ENCODE measurements around the gene CTSE. TPM values are rescaled to one million over a fixed set of nuclear protein-coding genes. Genes with fewer than 3 reads are reported as not detected.

Gene CTSE
- total and polyA plus RNA-seq, 2 of the 8 experiments (the other 6 are each of a cell fraction or from before 2014, with no cell fraction given) = 0.03 TPM; not detected in 1

GRCh38 chr1:206060844-206061243 lies 37.1 kb upstream of the CTSE start:
- Histone ChIP-seq H4K91ac (replicated peaks; ENCODE audit: insufficient read length, low read length) (no peak overlapping the region), H3K36me3 (ENCODE audit: control insufficient read depth in 2 of 4, insufficient read depth in 4 of 4, low read length in 3 of 4) (no peaks in the 10 kb centered on the region), H3K4ac (replicated peaks; ENCODE audit: insufficient read length, low read depth, low read length) (no peak overlapping the region), H2BK12ac (ENCODE audit: low read depth, low read length) (no peak overlapping the region), H4K5ac (ENCODE audit: insufficient read length, low read depth, low read length) (no peak overlapping the region), H3K4me1 (replicated peaks in 1 of 4; ENCODE audit: control insufficient read depth in 3 of 4, insufficient read depth in 4 of 4, low read length in 3 of 4) (no peaks in the 10 kb centered on the region), H2AK5ac (ENCODE audit: low read depth, low read length) (no peak overlapping the region), H3K18ac (ENCODE audit: extremely low read depth, low read length) (no peak overlapping the region), H3K27ac (ENCODE audit: low read depth, low read length) (no peak overlapping the region), H2BK5ac (ENCODE audit: low read depth, low read length) (no peak overlapping the region), H2AFZ (ENCODE audit: low read length) (no peak overlapping the region), H2BK120ac (replicated peaks; ENCODE audit: low read depth, low read length) (no peak overlapping the region), H3K27me3 (replicated peaks in 1 of 4; ENCODE audit: control insufficient read depth in 3 of 4, extremely low read depth in 1 of 4, insufficient read depth in 3 of 4, low read length in 3 of 4) (no peaks in the 10 kb centered on the region), H3K79me2 (ENCODE audit: control insufficient read depth in 1 of 2, insufficient read depth in 2 of 2, low read length in 2 of 2) (no peaks in the 10 kb centered on the region), H3K4me2 (ENCODE audit: insufficient read depth in 1 of 2, low read depth in 2 of 2, low read length in 2 of 2) (no peak overlapping the region), H3K9ac (replicated peaks in 1 of 4; ENCODE audit: extremely low read depth in 1 of 4, low read depth in 3 of 4, low read length in 3 of 4) (no peak overlapping the region), H3K79me1 (ENCODE audit: low read depth, low read length) (no peaks in the 10 kb centered on the region), H4K20me1 (replicated peaks in 1 of 2; ENCODE audit: control insufficient read depth in 1 of 2, insufficient read depth in 2 of 2, low read length in 2 of 2) (no peaks in the 10 kb centered on the region), H3K23ac (ENCODE audit: insufficient read length) (no peak overlapping the region), H3K14ac (ENCODE audit: insufficient read length) (no peak overlapping the region), H2BK20ac (ENCODE audit: low read length) (no peak overlapping the region), H3K56ac (replicated peaks; ENCODE audit: insufficient read length, low read depth, low read length) (no peak overlapping the region), H3K23me2 (ENCODE audit: low read depth, low read length) (no peaks in the 10 kb centered on the region), H3K4me3 (ENCODE audit: extremely low read depth in 1 of 4, insufficient read depth in 2 of 4, low read depth in 3 of 4, low read length in 4 of 4) (no peak overlapping the region), H2BK15ac (ENCODE audit: low read length) (no peak overlapping the region), H3K9me3 (ENCODE audit: insufficient read depth in 2 of 2, low read depth in 1 of 2, low read length in 1 of 2) (peaks cover 8 to 12% of the 10 kb centered on the region in 2 experiments; a peak in 3 of 4 replicates), H4K8ac (ENCODE audit: extremely low read depth, insufficient read depth, low read length) (no peak overlapping the region)
- FAIRE-seq (no peak), DNase-seq (ENCODE audit: low read depth in 1 of 2, low spot score in 2 of 2) (no peak)
- CTCF ChIA-PET (ENCODE audit: partially characterized antibody) = interaction anchor here (1.5 to 2.5 kb wide), 2 partner anchors 46 to 77 kb away, joined by 3 to 13 read pairs; no protein-coding TSS in a partner anchor
- POLR2A ChIA-PET (ENCODE audit: partially characterized antibody) = no interaction called here
- 99% methylated on average over 3 of the region's 3 CpGs; no CpG with 5 or more reads in 1 of the 2 experiments for WGBS, 2 experiments (ENCODE audit: extremely low coverage in 1 of 2, insufficient coverage in 1 of 2, insufficient read length in 1 of 2, insufficient replicate concordance in 2 of 2, low coverage in 1 of 2, low lambda C conversion rate in 2 of 2, missing lambda C conversion rate in 1 of 2)
- TF ChIP-seq RBBP5 (IDR thresholded peaks at IDR 0.05; ENCODE audit: borderline replicate concordance, low read depth, low read length) (no peak), NRF1 (IDR thresholded peaks at IDR 0.05; ENCODE audit: low read depth, low read length) (no peak), SIX5 (IDR thresholded peaks at IDR 0.05; ENCODE audit: low read depth, low read length) (no peak), POU5F1 (IDR thresholded peaks at IDR 0.05; ENCODE audit: low read depth, low read length) (no peak), ATF2 (IDR thresholded peaks at IDR 0.05; ENCODE audit: low read length) (no peak), SAP30 (IDR thresholded peaks at IDR 0.05; ENCODE audit: insufficient read depth, insufficient replicate concordance, low read length) (no peak), SRF (IDR thresholded peaks at IDR 0.05; ENCODE audit: low read depth, low read length) (no peak), SP4 (IDR thresholded peaks at IDR 0.05; ENCODE audit: low read length) (no peak), JUND (IDR thresholded peaks at IDR 0.05; ENCODE audit: low read length) (no peak), BCL11A (IDR thresholded peaks at IDR 0.05; ENCODE audit: low read depth in 2 of 2, low read length in 2 of 2) (no peak), USF2 (IDR thresholded peaks at IDR 0.05; ENCODE audit: low read length) (no peak), SP2 (IDR thresholded peaks at IDR 0.05; ENCODE audit: low read length) (no peak)

Data from H1 (cell line).